Right lobe of liver (tissue), 4 donors: ENCODE results near the gene TNFRSF19.

Experiments used
- CTCF ChIP-seq, 4 donors: fragments of 200-600 bp in 3 of 4; fragments of 450-650 bp in 1 of 4; IDR thresholded peaks; one replicate each; pipeline versions ENCODE4 v1.5.1 to v1.8.0; 2016 to 2022; ENCODE audit warnings: antibody characterized with exemption in 4 of 4, mild to moderate bottlenecking in 2 of 4
- POLR2A ChIP-seq: fragments of 450-650 bp; IDR thresholded peaks from one replicate; pipeline ENCODE4 v1.6.1; 2017; ENCODE audit warnings: antibody characterized with exemption, mild to moderate bottlenecking
- donor health status: DM: no; HTN: no; CAD: no.
- donor health status: DM: no; HTN: no; CAD: no.
- donor health status: DM: no; HTN: yes; CAD: no.

GRCh38 chr13:23643338-23644125 lies 73.3 kb downstream of the TNFRSF19 start:
- TF ChIP-seq POLR2A (no peak), CTCF (IDR thresholded peaks at IDR 0.05) (no peak)
